GM10266 (cell line): ENCODE data around the gene CDC42EP5.
A peak's percentile ranks its signal among the peaks of the same experiment; 100 is the strongest.

Experiments used
- DNase-seq: peaks from one replicate; pipeline ENCODE4 v3.0.0; 2012; ENCODE audit errors: extremely low spot score
- TF ChIP-seq, protein P1 (sequence below): IDR thresholded peaks from 2 replicates; pipeline ENCODE4 v1.5.1; 2012; ENCODE audit warnings: mild to moderate bottlenecking, low read depth; ENCODE audit not compliant: control insufficient read depth, insufficient read depth; ENCODE audit errors: missing control alignments

CDC42EP5 gene

DNA sequence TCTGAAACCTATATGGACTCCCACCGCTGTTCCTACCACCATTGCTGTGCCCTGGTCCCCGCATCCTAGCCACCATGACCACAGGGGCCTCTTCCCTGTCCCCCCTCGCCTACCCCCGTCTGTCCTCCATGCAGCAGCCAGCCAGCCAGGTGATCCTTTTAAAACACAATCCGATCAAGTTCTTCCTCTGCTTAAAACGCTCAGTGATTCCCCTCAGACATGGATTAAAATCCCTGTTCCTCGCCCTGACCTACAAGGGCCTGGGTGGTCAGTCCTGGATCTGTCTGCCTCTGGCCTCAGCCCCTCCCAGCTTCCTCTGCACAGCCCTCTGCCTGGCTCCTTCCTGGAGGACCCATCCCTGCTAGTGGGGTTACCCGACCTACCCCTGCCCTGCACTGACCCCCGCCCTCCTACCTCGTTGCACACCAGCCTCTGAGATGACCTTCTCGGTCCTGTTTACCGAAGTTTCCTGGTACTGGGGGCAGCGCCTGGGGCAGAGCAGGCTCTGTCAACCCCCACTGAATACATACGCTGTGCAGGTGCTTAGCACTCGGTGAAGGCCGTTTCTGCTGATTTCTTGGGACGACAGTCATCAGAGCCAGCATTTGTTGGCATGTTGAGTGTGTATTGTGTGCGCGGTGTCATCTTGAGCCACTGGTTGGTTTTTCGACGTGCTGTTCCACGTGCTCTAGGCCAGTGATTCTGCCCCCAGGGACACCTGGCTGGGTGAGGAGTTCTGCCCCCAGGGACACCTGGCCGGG lies 38.8 kb downstream of the CDC42EP5 start:
- DNase-seq: no peak
- TF ChIP-seq, protein P1, sequence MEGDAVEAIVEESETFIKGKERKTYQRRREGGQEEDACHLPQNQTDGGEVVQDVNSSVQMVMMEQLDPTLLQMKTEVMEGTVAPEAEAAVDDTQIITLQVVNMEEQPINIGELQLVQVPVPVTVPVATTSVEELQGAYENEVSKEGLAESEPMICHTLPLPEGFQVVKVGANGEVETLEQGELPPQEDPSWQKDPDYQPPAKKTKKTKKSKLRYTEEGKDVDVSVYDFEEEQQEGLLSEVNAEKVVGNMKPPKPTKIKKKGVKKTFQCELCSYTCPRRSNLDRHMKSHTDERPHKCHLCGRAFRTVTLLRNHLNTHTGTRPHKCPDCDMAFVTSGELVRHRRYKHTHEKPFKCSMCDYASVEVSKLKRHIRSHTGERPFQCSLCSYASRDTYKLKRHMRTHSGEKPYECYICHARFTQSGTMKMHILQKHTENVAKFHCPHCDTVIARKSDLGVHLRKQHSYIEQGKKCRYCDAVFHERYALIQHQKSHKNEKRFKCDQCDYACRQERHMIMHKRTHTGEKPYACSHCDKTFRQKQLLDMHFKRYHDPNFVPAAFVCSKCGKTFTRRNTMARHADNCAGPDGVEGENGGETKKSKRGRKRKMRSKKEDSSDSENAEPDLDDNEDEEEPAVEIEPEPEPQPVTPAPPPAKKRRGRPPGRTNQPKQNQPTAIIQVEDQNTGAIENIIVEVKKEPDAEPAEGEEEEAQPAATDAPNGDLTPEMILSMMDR: no peak

GRCh38 chr19:54433697-54434096 lies 39.4 kb downstream of the CDC42EP5 start:
- DNase-seq: no peak
- TF ChIP-seq, protein P1: no peak

- TF ChIP-seq, protein P1: no peak
These were observed 40.9 kb downstream of the CDC42EP5 start for GRCh38 chr19:54432144-54432738.

DNA sequence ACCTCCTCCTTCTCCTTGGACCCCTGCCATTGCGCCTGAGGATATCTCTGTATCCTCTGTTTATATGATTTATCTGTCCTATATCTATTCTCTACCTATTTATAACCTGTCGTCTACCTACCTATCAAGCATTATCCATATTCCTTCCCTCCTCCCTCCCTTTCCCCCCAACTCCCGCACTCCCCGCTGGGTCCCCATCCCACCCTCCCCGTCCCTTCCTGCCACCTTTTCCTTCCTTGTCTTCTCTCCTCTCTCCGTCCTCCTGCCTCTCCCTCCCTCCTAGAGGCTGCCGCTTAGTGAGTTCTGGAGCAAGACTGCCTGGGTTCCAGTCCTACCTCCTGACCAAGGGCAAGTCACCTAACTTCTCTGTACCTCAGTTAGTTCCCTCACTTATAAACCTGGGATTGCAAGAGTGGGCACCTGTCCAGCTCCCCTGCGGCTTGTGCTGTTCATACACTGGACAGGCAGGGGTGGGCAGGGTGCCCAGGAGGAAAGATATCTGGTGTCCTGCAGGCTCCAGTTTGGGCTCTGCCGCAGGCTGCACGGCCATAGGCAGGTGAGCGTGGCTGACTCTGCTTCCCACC lies 41.7 kb downstream of the CDC42EP5 start:
- TF ChIP-seq, protein P1: no peak
- no peak for DNase-seq

More at GRCh38 chr19:54432144-54432738, 40.9 kb downstream of the CDC42EP5 start:
- DNase-seq: no peak

- DNase-seq: peak; percentile 75
- TF ChIP-seq, protein P1: peak; percentile 24
These were observed 42.5 kb downstream of the CDC42EP5 start for GRCh38 chr19:54430306-54431254.

GRCh38 chr19:54429545-54430227 lies 43.4 kb downstream of the CDC42EP5 start:
- TF ChIP-seq, protein P1: no peak
- peak; percentile 25 for DNase-seq
